Muscle of arm (tissue), 12 donors: ENCODE data around the gene FGFRL1. TPM values are rescaled to one million over a fixed set of nuclear protein-coding genes. Genes with fewer than 3 reads are reported as not detected.

Experiments used
- DNase-seq: peaks from one replicate; pipeline ENCODE4 v3.0.0-alpha.2; 2013
- polyA plus RNA-seq, 12 donors: library from polyadenylated mRNA; unstranded; fragments of 120-200 nt; gene quantifications; one replicate each; pipeline ENCODE4 v1.2.1, GENCODE V29; 2013; ENCODE audit not compliant: insufficient read length in 12 of 12

FGFRL1 gene
- polyA plus RNA-seq, 12 donors: 87.4 to 371 (median 185) TPM

GRCh38 chr4:1065732-1066131 is 54.3 kb downstream of the FGFRL1 start:
- DNase-seq: no peak

DNA sequence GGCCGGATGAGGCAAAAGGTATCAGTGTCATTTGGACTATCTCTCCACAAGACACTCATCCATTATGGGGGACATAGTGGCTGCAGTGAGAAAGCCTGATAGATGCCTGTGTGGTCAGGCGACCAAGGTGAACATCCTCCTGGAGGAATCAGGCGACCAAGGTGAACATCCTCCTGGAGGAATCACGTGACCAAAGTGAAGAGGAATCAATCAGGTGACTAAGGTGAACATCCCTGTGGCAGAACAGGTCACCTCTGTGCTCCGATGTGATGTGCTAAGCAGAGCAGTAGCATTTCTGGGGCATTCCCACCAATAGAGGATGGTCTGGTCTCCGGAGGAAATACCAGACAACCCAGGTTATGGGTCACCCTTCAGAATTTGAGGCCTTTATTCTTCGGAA is 58.0 kb downstream of the FGFRL1 start:
- DNase-seq: no peak

GRCh38 chr4:1072830-1073446 is 61.5 kb downstream of the FGFRL1 start:
- DNase-seq: peak; percentile 39

DNA sequence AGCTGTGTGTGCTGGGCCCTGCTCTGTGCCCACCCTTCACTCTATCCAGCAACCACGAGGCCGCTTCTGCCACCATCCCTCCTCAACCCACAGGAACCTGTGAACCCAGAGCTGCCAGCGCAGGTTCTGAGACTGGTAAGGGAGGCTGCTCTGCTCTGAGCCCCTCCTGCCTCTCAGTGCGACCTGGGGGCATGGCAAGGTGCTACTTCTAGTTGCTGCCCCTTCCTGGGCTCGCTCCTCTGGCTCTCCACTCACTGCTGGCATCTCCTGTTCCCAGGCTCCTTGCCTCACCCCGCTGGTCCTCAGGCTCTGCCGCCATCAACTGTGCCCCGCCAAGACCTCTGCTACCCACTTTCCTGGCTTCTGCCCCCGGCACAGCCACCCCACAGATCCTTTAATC is 62.7 kb downstream of the FGFRL1 start:
- DNase-seq: no peak

DNA sequence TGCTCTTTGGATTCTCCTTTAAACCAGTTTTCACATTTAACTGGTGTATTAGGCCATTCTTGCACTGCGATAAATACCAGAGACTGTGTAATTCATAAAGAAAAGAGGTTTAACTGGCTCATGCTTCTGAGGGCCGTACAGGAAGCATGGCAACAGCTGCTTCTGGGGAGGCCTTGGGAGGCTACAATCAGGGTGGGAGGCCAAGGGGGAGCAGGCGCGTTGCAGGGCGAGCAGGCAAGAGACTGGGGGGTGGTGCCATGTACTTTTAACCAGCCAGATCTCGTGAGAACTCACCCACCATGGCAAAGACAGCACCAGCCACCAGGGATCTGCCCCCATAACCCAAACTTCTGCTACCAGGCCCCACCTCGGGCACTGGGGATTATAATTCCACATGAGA is 63.8 kb downstream of the FGFRL1 start:
- no peak for DNase-seq

GRCh38 chr4:1075809-1076699 is 64.6 kb downstream of the FGFRL1 start:
- no peak for DNase-seq

Other genes with a start within 250 kb of the FGFRL1 start
- 1 to 10 TPM in 1 of 12 donors, under 1 TPM in 9, not detected in 2; 0.12 to 1.7 (median 0.33) TPM for gene CPLX1, start 185.5 kb upstream of the FGFRL1 start, polyA plus RNA-seq
- 10 to 100 TPM in 11 of 12 donors, not detected in 1; 21.9 to 63.2 (median 31.1) TPM for gene GAK, start 79.3 kb upstream of the FGFRL1 start, polyA plus RNA-seq
- gene TMEM175, start 79.2 kb upstream of the FGFRL1 start, polyA plus RNA-seq: 10 to 100 TPM in 11 of 12 donors, not detected in 1; 12.9 to 45.9 (median 16.8) TPM
- gene DGKQ, start 38.1 kb upstream of the FGFRL1 start, polyA plus RNA-seq: 10 to 100 TPM in 1 of 12 donors, 1 to 10 TPM in 10, not detected in 1; 3.2 to 19.4 (median 4.5) TPM
- 10 to 100 TPM in 7 of 12 donors, 1 to 10 TPM in 4, not detected in 1; 6.8 to 19.7 (median 11.1) TPM for gene IDUA, start 24.6 kb upstream of the FGFRL1 start, polyA plus RNA-seq
- 1 to 10 TPM in 10 of 12 donors, not detected in 2; 2.5 to 5.9 (median 3.8) TPM for gene SLC26A1, start 18.2 kb upstream of the FGFRL1 start, polyA plus RNA-seq
- gene RNF212, start 101.9 kb downstream of the FGFRL1 start, polyA plus RNA-seq: 1 to 10 TPM in 11 of 12 donors, not detected in 1; 2.3 to 10.0 (median 3.7) TPM
- 10 to 100 TPM in 11 of 12 donors, not detected in 1; 32.9 to 86.0 (median 45.5) TPM for gene SPON2, start 161.0 kb downstream of the FGFRL1 start, polyA plus RNA-seq
- gene CTBP1, start 237.5 kb downstream of the FGFRL1 start, polyA plus RNA-seq: 1,000 to 10,000 TPM in 1 of 12 donors, 100 to 1,000 TPM in 3, 10 to 100 TPM in 8; 78.0 to 2,748 (median 94.9) TPM